Lung (tissue), 12 donors: ENCODE results near the gene SETX. TPM values are rescaled to one million over a fixed set of nuclear protein-coding genes. Genes with fewer than 3 reads are reported as not detected.

ENCODE experiments used
- ATAC-seq: fragments of 200-7000 bp; cut with Tn5 transposase; one replicate; pipeline ENCODE4 v1.9.1; 2020; ENCODE audit warnings: moderate number of reproducible peaks; ENCODE audit not compliant: insufficient read depth, low FRiP score
- DNase-seq, 3 donors: peaks; one replicate each; pipeline ENCODE4 v3.0.0-alpha.2; 2013 to 2017
- H3K27ac ChIP-seq, 2 donors: one replicate each; pipeline ENCODE4 v1.5.1; 2013; ENCODE audit warnings: mild to moderate bottlenecking in 2 of 2, moderate library complexity in 2 of 2, control low read depth in 1 of 2, inconsistent platforms in 1 of 2, low read depth in 1 of 2, low read length in 1 of 2
- H3K27me3 ChIP-seq, 3 donors: one replicate each; pipeline ENCODE4 v1.5.1; 2013; ENCODE audit warnings: low read length in 2 of 3; ENCODE audit not compliant: control insufficient read depth in 3 of 3, insufficient read depth in 3 of 3
- H3K36me3 ChIP-seq, 4 donors: one replicate each; pipeline ENCODE4 v1.5.1; 2013; ENCODE audit warnings: low read length in 4 of 4, mild to moderate bottlenecking in 1 of 4, moderate library complexity in 1 of 4; ENCODE audit not compliant: control insufficient read depth in 4 of 4, insufficient read depth in 4 of 4
- H3K4me1 ChIP-seq, 5 donors: one replicate each; pipeline ENCODE4 v1.5.1; 2013; ENCODE audit warnings: low read length in 5 of 5, mild to moderate bottlenecking in 2 of 5, moderate library complexity in 1 of 5; ENCODE audit not compliant: control insufficient read depth in 5 of 5, insufficient read depth in 5 of 5
- H3K4me3 ChIP-seq: one replicate; pipeline ENCODE4 v1.5.1; 2013; ENCODE audit warnings: mild to moderate bottlenecking, control low read depth, moderate library complexity
- H3K9ac ChIP-seq, 2 donors: one replicate each; pipeline ENCODE4 v1.5.1; 2013; ENCODE audit warnings: low read length in 2 of 2, control low read depth in 1 of 2; ENCODE audit not compliant: insufficient read depth in 1 of 2
- H3K9me3 ChIP-seq, 4 donors: one replicate each; pipeline ENCODE4 v1.5.1; 2013; ENCODE audit warnings: low read length in 3 of 4, mild to moderate bottlenecking in 1 of 4, moderate library complexity in 1 of 4; ENCODE audit not compliant: control insufficient read depth in 4 of 4, insufficient read depth in 3 of 4
- WGBS, 2 donors: extraction: QIAGEN DNeasy Blood & Tissue Kit; methylation state at CpG; one replicate each; pipeline ENCODE4 v1.1.7; 2013; 5-methylcytosine and 5-hydroxymethylcytosine counted together
- polyA plus RNA-seq, 2 donors: library from polyadenylated mRNA; stranded (reverse); fragments of 200-250 nt; gene quantifications; one replicate each; pipeline ENCODE4 v1.2.1, GENCODE V29; 2013
- total RNA-seq, 2 donors: library from RNA; depleted of rRNA in 1 of 2; stranded (reverse); fragments of >200 nt in 1 of 2; gene quantifications; one replicate each; pipeline ENCODE4 v1.2.1, GENCODE V29; 2014 to 2021
- TF ChIP-seq, protein P1 (sequence below): IDR thresholded peaks from 2 replicates; pipeline ENCODE4 v1.5.1; 2012; ENCODE audit warnings: mild to moderate bottlenecking; ENCODE audit errors: control extremely low read depth, extremely low read depth
- donor health status: control.
- donor health status: control.
- donor health status: Bipolar disorder and iron deficiency.
- donor health status: healthy.
- donor health status: DM: yes; HTN: yes; CAD: no.

SETX gene
- total and polyA plus RNA-seq, 4 donors, result 14.6 to 90.0 (median 34.2) TPM

DNA sequence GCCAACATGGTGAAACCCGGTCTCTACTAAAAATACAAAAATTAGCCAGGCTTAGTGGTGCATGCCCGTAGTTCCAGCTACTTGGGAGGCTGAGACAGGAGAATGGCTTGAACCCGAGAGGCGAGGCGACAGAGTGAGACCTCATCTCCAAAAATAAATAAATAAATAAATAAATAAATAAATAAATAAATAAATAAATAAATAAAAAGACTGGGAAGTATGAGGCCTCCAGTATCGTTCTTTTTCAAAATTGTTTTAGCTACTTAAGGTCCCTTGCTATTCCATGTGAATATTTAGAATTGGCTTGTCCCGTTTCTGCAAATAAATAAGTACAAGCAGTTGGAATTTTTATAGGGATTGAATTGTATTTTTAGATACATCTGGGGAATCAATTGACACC lies 3.0 kb upstream of the SETX start:
- TF ChIP-seq, protein P1, sequence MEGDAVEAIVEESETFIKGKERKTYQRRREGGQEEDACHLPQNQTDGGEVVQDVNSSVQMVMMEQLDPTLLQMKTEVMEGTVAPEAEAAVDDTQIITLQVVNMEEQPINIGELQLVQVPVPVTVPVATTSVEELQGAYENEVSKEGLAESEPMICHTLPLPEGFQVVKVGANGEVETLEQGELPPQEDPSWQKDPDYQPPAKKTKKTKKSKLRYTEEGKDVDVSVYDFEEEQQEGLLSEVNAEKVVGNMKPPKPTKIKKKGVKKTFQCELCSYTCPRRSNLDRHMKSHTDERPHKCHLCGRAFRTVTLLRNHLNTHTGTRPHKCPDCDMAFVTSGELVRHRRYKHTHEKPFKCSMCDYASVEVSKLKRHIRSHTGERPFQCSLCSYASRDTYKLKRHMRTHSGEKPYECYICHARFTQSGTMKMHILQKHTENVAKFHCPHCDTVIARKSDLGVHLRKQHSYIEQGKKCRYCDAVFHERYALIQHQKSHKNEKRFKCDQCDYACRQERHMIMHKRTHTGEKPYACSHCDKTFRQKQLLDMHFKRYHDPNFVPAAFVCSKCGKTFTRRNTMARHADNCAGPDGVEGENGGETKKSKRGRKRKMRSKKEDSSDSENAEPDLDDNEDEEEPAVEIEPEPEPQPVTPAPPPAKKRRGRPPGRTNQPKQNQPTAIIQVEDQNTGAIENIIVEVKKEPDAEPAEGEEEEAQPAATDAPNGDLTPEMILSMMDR, result no peak
- no peaks in the 10 kb centered on the region for H3K9me3 ChIP-seq
- H3K9ac ChIP-seq, result no peak overlapping the region
- 93 to 95% methylated on average over 7 of the region's 7 CpGs for WGBS, 2 donors
- H3K27ac ChIP-seq, result no peak overlapping the region
- peaks cover 2 to 7% (median 6%) of the 10 kb centered on the region in 4 donors for H3K36me3 ChIP-seq
- H3K4me1 ChIP-seq, result peaks cover 5 to 13% (median 7%) of the 10 kb centered on the region in 5 donors
- H3K27me3 ChIP-seq, result no peaks in the 10 kb centered on the region
- DNase-seq (no peak), ATAC-seq (no peak)
- no peak overlapping the region for H3K4me3 ChIP-seq

DNA sequence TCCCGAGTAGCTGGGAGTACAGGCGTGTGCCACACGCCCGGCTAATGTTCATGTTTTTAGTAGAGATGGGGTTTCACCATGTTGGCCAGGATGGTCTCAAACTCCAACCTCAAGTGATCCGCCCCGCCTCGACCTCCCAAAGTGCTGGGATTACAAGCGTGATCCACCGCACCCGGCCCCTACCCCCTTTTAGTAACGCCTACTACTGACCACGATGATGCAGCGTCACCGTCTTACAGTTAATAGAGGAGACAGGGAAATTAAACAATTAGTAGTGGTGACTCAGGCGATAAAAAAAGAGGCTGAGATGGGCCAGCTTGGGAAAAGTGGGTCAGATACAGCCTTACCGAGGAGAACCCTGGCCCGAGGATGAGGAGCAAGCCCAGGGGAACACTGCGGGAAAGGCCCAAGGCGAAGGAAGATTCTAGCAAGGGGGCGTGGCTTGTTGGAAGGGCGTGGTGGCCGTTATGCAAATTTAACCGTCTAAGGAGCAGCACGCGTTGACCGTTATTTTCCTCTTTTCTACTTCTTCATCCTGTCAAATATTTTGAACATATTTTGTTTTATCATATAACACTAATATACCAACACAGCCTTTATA lies 1.6 kb upstream of the SETX start:
- Histone ChIP-seq H3K27ac (no peak overlapping the region), H3K27me3 (no peaks in the 10 kb centered on the region), H3K9ac (no peak overlapping the region), H3K36me3 (peaks cover 2 to 13% (median 8%) of the 10 kb centered on the region in 4 donors), H3K4me1 (peaks cover 5 to 14% (median 7%) of the 10 kb centered on the region in 5 donors), H3K4me3 (no peak overlapping the region), H3K9me3 (no peaks in the 10 kb centered on the region)
- TF ChIP-seq, protein P1, result no peak
- 87 to 92% methylated on average over 26 of the region's 26 CpGs for WGBS, 2 donors
- DNase-seq (no peak), ATAC-seq (no peak)

DNA sequence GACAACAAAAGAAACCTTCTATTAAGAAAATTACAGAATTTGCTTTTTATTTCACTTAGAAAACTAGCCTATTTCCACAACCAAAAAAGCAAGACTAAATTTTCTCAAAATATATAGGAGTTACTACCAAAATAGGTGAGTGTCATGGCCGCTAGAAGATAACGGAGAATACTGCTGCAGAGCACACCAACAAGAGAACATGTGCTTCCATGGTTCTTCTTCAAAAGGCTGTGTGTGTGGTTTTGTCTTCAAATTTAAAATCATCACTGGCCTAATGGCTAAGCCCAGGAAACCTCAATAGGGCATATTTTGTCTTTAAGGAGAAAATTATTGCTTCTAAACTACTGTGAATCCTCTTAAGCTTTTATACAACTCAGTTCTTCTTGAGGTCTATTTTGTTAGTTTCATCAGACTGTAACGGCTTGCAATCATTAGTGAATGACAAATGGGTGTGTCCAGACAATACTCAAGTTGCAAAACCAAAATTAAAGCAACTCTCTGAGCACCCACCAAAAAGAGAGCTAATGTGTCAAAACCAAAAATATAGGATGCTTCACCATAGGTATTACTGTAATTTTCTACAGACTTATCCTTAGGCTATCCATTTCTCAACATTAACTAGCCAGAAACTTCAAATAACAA lies 3.3 kb downstream of the SETX start:
- TF ChIP-seq, protein P1, result no peak
- 51 to 53% methylated on average over 3 of the region's 3 CpGs for WGBS, 2 donors
- peaks cover 5 to 14% (median 7%) of the 10 kb centered on the region in 5 donors for H3K4me1 ChIP-seq
- H3K9me3 ChIP-seq, result no peaks in the 10 kb centered on the region
- no peak overlapping the region for H3K9ac ChIP-seq
- H3K27ac ChIP-seq, result no peak overlapping the region
- no peak overlapping the region for H3K4me3 ChIP-seq
- H3K27me3 ChIP-seq, result no peaks in the 10 kb centered on the region
- DNase-seq (no peak), ATAC-seq (no peak)
- peaks cover 19 to 35% (median 23%) of the 10 kb centered on the region in 4 donors for H3K36me3 ChIP-seq
